AG09319 (cell line): ENCODE results near the gene RAB1B.
"Not testable (repeated sequence)": the region's sequence is repeated elsewhere in the genome, so short reads cannot be mapped to it uniquely, and the experiment has no call there.

Source experiments
- DNase-seq: peaks from one replicate; pipeline ENCODE4 v3.0.0-alpha.2; 2010; ENCODE audit warnings: low read depth; ENCODE audit errors: extremely low read depth
- CTCF ChIP-seq: IDR thresholded peaks from 2 replicates; pipeline ENCODE4 v1.5.1; 2011; ENCODE audit warnings: low read depth, mild to moderate bottlenecking, inconsistent platforms, low read length, moderate library complexity

The RAB1B gene

GRCh38 chr11:66316849-66317251 lies 48.4 kb downstream of the RAB1B start, which contains the start of gene CD248:
CD248 (minus strand) TSS chr11:66317044; CDS start chr11:66317027, 17 bp downstream.
- DNase-seq, result peak; percentile 72
- TF ChIP-seq CTCF, result no peak

- TF ChIP-seq CTCF, result no peak
- DNase-seq, result no peak
Observed at GRCh38 chr11:66317322-66317722, 48.9 kb downstream of the RAB1B start.

GRCh38 chr11:66317723-66318599 lies 49.5 kb downstream of the RAB1B start:
- peak; percentile 78 for DNase-seq
- TF ChIP-seq CTCF, result no peak

- no peak for TF ChIP-seq CTCF
- DNase-seq, result no peak
Observed at GRCh38 chr11:66318600-66318970, 50.1 kb downstream of the RAB1B start.

DNA sequence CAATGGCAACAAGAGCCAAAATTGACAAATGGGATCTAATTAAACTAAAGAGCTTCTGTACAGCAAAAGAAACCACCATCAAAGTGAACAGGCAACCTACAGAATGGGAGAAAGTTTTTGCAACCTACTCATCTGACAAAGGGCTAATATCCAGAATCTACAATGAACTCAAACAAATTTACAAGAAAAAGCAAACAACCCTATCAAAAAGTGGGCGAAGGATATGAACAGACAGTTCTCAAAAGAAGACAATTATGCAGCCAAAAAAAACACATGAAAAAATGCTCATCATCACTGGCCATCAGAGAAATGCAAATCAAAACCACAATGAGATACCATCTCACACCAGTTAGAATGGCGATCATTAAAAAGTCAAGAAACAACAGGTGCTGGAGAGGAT lies 51.9 kb downstream of the RAB1B start:
- not testable (repeated sequence) for DNase-seq

DNA sequence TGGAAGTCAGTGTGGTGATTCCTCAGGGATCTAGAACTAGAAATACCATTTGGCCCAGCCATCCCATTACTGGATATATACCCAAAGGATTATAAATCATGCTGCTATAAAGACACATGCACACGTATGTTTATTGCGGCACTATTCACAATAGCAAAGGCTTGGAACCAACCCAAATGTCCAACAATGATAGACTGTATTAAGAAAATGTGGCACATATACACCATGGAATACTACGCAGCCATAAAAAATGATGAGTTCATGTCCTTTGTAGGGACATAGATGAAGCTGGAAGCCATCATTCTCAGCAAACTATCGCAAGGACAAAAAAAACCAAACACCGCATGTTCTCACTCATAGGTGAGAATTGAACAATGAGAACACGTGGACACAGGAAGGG lies 52.3 kb downstream of the RAB1B start:
- DNase-seq, result not testable (repeated sequence)

GRCh38 chr11:66321606-66322005 lies 53.2 kb downstream of the RAB1B start:
- DNase-seq, result no peak
- no peak for TF ChIP-seq CTCF

GRCh38 chr11:66322732-66323427 lies 54.4 kb downstream of the RAB1B start:
- no peak for DNase-seq
- no peak for TF ChIP-seq CTCF
